GM10248 (cell line): ENCODE data around the gene FTL.

Experiments
- CTCF ChIA-PET: fragments of 300-600 bp; sonication (Branson Sonifier 250); formaldehyde crosslinking; extraction: SDS; loops from one replicate; lab custom pipeline; 2021; ENCODE audit warnings: antibody characterized with exemption; lab: Yijun Ruan, JAX
- POLR2A ChIA-PET: fragments of 350-650 bp; sonication (Branson Sonifier 250); formaldehyde crosslinking; extraction: SDS; loops from one replicate; lab custom pipeline; 2020; ENCODE audit warnings: antibody characterized with exemption; lab: Yijun Ruan, JAX
- DNase-seq: peaks from one replicate; pipeline ENCODE4 v3.0.0; 2012; ENCODE audit errors: extremely low spot score
- CTCF ChIP-seq: IDR thresholded peaks from 2 replicates; pipeline ENCODE4 v1.5.1; 2012; ENCODE audit warnings: mild to moderate bottlenecking, low read depth; ENCODE audit errors: extremely low read depth, missing control alignments, control extremely low read depth

The FTL gene

GRCh38 chr19:48943081-48943480 lies 22.0 kb upstream of the FTL start:
- DNase-seq = no peak
- ChIA-PET POLR2A (no interaction called here), CTCF (interaction anchor here (1.4 kb wide), 2 partner anchors 9 to 17 kb away, joined by 3 read pairs; no protein-coding TSS in a partner anchor)
- TF ChIP-seq CTCF = no peak

- ChIA-PET POLR2A (no interaction called here), CTCF (interaction anchor here (1.1 kb wide), 1 partner anchor 34 kb away, joined by 3 read pairs; no protein-coding TSS in a partner anchor)
- no peak for DNase-seq
These were observed 19.7 kb upstream of the FTL start for GRCh38 chr19:48945415-48945814.

GRCh38 chr19:48945817-48946216 lies 19.3 kb upstream of the FTL start:
- ChIA-PET POLR2A (no interaction called here), CTCF (no interaction called here)
- DNase-seq = no peak
- TF ChIP-seq CTCF = no peak

More at GRCh38 chr19:48945415-48945814, 19.7 kb upstream of the FTL start:
- TF ChIP-seq CTCF = no peak

GRCh38 chr19:48946463-48947257 lies 18.4 kb upstream of the FTL start:
- no peak for TF ChIP-seq CTCF
- POLR2A ChIA-PET = no interaction called here
- DNase-seq = no peak
- CTCF ChIA-PET = no interaction called here

- ChIA-PET CTCF (no interaction called here), POLR2A (interaction anchor here (0.5 kb wide), 1 partner anchor 497 kb away, joined by 3 read pairs; no protein-coding TSS in a partner anchor)
- DNase-seq = no peak
- no peak for TF ChIP-seq CTCF
These were observed 17.9 kb upstream of the FTL start for GRCh38 chr19:48947258-48947542.

GRCh38 chr19:48950159-48950558 lies 14.9 kb upstream of the FTL start:
- ChIA-PET CTCF (no interaction called here), POLR2A (interaction anchor here (2.8 kb wide), 1 partner anchor 12 kb away, joined by 5 read pairs; no protein-coding TSS in a partner anchor)
- DNase-seq = no peak
- TF ChIP-seq CTCF = no peak
